Measurements from ENCODE around the gene MYH11.

DNA sequence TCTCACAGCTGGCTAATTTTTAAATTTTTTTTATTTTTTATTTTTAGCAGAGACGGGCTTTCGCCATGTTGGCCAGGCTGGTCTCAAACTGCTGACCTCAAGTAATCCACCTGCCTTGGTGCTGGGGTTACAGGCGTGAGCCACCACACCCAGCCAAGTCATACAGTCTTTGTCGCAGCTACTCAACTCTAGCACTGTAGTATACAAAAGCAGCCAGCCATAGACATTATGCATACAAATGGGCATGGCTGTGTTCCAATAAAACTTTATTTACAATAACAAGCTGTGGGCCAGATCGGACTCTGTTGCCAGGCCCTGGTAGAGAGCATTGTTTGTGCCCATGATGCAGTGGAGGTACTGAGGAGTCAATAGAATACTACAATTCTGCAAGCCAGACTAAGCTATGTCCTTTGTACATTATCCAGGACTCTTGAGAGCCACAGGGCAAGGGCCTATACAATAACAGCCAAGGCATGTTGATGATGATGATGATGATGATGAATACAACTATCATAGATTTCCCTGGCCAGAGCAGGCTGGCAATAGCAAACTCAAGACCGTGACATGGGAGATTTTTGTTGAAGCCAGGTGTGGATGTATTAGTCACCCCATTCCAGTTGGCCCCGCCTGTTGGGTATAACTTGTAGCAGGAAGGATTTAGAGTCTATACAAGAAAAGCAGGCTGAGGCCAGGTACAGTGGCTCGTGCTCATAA is 101.8 kb downstream of the MYH11 start:
- TF ChIP-seq, protein P1, sequence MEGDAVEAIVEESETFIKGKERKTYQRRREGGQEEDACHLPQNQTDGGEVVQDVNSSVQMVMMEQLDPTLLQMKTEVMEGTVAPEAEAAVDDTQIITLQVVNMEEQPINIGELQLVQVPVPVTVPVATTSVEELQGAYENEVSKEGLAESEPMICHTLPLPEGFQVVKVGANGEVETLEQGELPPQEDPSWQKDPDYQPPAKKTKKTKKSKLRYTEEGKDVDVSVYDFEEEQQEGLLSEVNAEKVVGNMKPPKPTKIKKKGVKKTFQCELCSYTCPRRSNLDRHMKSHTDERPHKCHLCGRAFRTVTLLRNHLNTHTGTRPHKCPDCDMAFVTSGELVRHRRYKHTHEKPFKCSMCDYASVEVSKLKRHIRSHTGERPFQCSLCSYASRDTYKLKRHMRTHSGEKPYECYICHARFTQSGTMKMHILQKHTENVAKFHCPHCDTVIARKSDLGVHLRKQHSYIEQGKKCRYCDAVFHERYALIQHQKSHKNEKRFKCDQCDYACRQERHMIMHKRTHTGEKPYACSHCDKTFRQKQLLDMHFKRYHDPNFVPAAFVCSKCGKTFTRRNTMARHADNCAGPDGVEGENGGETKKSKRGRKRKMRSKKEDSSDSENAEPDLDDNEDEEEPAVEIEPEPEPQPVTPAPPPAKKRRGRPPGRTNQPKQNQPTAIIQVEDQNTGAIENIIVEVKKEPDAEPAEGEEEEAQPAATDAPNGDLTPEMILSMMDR (conservative IDR thresholded peaks at IDR 0.05; ENCODE audit: low read depth in 2 of 2), result no peak
- TF ChIP-seq EZH2 (IDR thresholded peaks at IDR 0.05; ENCODE audit: low read depth, unreplicated experiment) (no peak), STAT1 (IDR thresholded peaks at IDR 0.05; ENCODE audit: unreplicated experiment) (no peak), CREB1 (CRISPR knock-in tag; IDR thresholded peaks at IDR 0.05; ENCODE audit: low read depth) (no peak), POLR2AphosphoS5 (IDR thresholded peaks at IDR 0.05; ENCODE audit: low read depth) (no peak), EZH2phosphoT487 (IDR thresholded peaks at IDR 0.05; ENCODE audit: unreplicated experiment) (no peak), NANOG (IDR thresholded peaks at IDR 0.05; ENCODE audit: borderline replicate concordance) (no peak)
- TF ChIP-seq, protein P2, sequence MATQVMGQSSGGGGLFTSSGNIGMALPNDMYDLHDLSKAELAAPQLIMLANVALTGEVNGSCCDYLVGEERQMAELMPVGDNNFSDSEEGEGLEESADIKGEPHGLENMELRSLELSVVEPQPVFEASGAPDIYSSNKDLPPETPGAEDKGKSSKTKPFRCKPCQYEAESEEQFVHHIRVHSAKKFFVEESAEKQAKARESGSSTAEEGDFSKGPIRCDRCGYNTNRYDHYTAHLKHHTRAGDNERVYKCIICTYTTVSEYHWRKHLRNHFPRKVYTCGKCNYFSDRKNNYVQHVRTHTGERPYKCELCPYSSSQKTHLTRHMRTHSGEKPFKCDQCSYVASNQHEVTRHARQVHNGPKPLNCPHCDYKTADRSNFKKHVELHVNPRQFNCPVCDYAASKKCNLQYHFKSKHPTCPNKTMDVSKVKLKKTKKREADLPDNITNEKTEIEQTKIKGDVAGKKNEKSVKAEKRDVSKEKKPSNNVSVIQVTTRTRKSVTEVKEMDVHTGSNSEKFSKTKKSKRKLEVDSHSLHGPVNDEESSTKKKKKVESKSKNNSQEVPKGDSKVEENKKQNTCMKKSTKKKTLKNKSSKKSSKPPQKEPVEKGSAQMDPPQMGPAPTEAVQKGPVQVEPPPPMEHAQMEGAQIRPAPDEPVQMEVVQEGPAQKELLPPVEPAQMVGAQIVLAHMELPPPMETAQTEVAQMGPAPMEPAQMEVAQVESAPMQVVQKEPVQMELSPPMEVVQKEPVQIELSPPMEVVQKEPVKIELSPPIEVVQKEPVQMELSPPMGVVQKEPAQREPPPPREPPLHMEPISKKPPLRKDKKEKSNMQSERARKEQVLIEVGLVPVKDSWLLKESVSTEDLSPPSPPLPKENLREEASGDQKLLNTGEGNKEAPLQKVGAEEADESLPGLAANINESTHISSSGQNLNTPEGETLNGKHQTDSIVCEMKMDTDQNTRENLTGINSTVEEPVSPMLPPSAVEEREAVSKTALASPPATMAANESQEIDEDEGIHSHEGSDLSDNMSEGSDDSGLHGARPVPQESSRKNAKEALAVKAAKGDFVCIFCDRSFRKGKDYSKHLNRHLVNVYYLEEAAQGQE (IDR thresholded peaks at IDR 0.05; ENCODE audit: unreplicated experiment), result no peak
- TF ChIP-seq, protein P3, sequence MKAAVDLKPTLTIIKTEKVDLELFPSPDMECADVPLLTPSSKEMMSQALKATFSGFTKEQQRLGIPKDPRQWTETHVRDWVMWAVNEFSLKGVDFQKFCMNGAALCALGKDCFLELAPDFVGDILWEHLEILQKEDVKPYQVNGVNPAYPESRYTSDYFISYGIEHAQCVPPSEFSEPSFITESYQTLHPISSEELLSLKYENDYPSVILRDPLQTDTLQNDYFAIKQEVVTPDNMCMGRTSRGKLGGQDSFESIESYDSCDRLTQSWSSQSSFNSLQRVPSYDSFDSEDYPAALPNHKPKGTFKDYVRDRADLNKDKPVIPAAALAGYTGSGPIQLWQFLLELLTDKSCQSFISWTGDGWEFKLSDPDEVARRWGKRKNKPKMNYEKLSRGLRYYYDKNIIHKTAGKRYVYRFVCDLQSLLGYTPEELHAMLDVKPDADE (IDR thresholded peaks at IDR 0.05), result no peak
